IPS-15b (cell line): ENCODE data around the gene ALG1.
"Not testable (repeated sequence)": the region's sequence is repeated elsewhere in the genome, so short reads cannot be mapped to it uniquely, and the experiment has no call there.

ENCODE experiments used
- H3K27me3 ChIP-seq: one replicate; pipeline ENCODE4 v1.6.1; 2013; ENCODE audit warnings: low read length; ENCODE audit not compliant: control insufficient read depth, insufficient read depth
- H3K36me3 ChIP-seq: one replicate; pipeline ENCODE4 v1.6.1; 2013; ENCODE audit warnings: low read length; ENCODE audit not compliant: control insufficient read depth, insufficient read depth
- H3K4me1 ChIP-seq: one replicate; pipeline ENCODE4 v1.6.1; 2013; ENCODE audit warnings: mild to moderate bottlenecking, low read length; ENCODE audit not compliant: control insufficient read depth, insufficient read depth
- H3K4me3 ChIP-seq: one replicate; pipeline ENCODE4 v1.5.1; 2013; ENCODE audit warnings: low read depth, low read length
- H3K9ac ChIP-seq: one replicate; pipeline ENCODE4 v1.6.1; 2013; ENCODE audit warnings: low read depth, mild to moderate bottlenecking, low read length
- H3K9me3 ChIP-seq: one replicate; pipeline ENCODE4 v1.6.1; 2013; ENCODE audit warnings: mild to moderate bottlenecking, low read length; ENCODE audit not compliant: control insufficient read depth, insufficient read depth

ALG1 gene

DNA sequence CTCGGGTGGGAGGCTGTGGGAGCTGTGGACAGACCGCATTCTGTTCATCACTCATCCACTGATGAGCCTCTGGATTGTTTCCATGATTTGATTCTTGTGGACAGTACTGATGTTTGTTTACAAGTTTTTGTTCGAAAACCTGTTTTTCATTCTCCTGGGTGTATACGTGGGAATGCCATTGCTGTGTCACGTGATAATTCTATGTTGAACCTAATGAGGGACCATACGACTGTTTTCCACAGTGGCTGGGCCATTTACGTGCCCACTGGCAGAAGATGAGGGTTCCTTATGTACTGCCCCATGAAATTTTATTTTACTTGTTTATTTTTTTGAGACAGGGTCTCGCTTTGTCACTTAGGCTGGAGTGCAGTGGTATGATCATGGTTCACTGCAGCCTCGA lies 2.6 kb upstream of the ALG1 start:
- no peaks in the 10 kb centered on the region for H3K4me1 ChIP-seq
- no peaks in the 10 kb centered on the region for H3K9me3 ChIP-seq
- H3K9ac ChIP-seq: no peak overlapping the region
- no peak overlapping the region for H3K4me3 ChIP-seq
- no peaks in the 10 kb centered on the region for H3K27me3 ChIP-seq
- no peaks in the 10 kb centered on the region for H3K36me3 ChIP-seq

- H3K9ac ChIP-seq: no peak overlapping the region
- H3K4me1 ChIP-seq: no peaks in the 10 kb centered on the region
- no peaks in the 10 kb centered on the region for H3K27me3 ChIP-seq
- no peaks in the 10 kb centered on the region for H3K36me3 ChIP-seq
- H3K9me3 ChIP-seq: no peaks in the 10 kb centered on the region
- H3K4me3 ChIP-seq: no peak overlapping the region
These were observed 1.8 kb upstream of the ALG1 start for GRCh38 chr16:5069854-5070253.

GRCh38 chr16:5070431-5071186 lies 1.0 kb upstream of the ALG1 start:
- Histone ChIP-seq H3K36me3 (peaks cover 5% of the 10 kb centered on the region), H3K9me3 (no peaks in the 10 kb centered on the region), H3K4me1 (no peaks in the 10 kb centered on the region), H3K4me3 (no peak overlapping the region), H3K9ac (no peak overlapping the region), H3K27me3 (no peaks in the 10 kb centered on the region)

- H3K36me3 ChIP-seq: peaks cover 11% of the 10 kb centered on the region
- no peaks in the 10 kb centered on the region for H3K27me3 ChIP-seq
- H3K9ac ChIP-seq: no peak overlapping the region
- H3K9me3 ChIP-seq: no peaks in the 10 kb centered on the region
- H3K4me3 ChIP-seq: peak overlapping the region; percentile 88
- no peaks in the 10 kb centered on the region for H3K4me1 ChIP-seq
These were observed 332 bp upstream of the ALG1 start for GRCh38 chr16:5071341-5071680.

DNA sequence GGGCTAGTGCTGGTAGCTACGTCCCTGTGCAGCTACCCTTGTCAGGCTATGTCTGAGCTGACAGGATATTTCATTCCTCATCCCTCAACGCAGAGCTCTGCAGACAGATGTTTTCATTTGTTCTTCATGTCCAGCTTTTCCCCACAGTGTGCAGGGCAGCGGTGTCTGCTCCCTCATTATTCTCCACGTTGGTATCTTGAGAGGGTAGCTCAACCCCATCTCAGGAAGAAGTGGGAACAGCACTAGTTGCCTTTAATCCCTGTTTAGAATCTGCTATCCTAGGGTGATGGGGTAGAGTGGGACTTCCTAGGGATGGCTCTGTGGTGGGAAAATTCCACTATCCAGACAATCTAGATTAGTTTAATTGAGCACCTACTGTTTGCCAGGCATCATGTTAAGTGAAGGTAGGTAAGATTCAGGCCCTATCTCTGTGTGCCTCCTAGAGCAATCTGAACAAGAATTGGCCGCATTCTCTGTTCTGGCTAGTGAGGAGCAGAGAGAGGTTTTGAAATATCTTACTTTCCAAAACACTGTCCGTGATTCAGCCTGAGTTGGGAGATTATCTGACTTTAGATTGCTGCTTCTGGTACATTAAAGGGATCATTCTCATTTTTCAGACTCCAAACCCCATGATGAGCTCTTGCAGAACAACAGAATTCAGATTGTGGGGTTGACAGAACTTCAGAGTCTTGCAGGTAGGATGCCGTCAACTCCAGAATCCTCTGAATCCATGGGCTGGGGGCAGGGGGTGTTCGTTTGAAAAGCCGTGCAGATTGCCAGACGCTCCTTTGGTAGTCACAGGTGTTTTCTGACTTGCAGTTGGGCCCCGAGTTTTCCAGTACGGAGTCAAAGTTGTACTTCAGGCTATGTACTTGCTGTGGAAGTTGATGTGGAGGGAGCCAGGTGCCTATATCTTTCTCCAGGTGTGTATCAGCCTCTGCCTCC lies 963 bp downstream of the ALG1 start:
- Histone ChIP-seq H3K36me3 (peaks cover 15% of the 10 kb centered on the region), H3K4me3 (peak overlapping the region; percentile 88), H3K27me3 (no peaks in the 10 kb centered on the region), H3K9ac (peak overlapping the region; percentile 71), H3K9me3 (no peaks in the 10 kb centered on the region), H3K4me1 (no peaks in the 10 kb centered on the region)

DNA sequence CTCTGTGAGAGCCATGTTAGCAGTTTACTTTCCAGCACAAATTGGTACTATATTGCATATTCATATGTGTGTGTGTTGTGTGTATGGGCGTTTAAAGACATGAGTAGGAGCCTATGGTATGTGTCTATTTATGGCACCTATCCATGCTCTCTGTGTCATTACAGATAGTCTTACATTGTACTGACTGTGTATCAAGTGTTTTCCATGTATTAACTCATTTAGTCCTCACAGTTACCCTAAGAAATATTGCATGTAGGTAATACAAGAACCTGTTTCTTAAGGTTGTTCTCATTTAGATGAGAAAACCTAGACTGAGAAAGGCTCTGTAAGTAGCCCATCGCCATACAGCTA lies 1.6 kb downstream of the ALG1 start:
- peaks cover 18% of the 10 kb centered on the region for H3K36me3 ChIP-seq
- H3K9me3 ChIP-seq: no peaks in the 10 kb centered on the region
- H3K4me1 ChIP-seq: no peaks in the 10 kb centered on the region
- no peak overlapping the region for H3K4me3 ChIP-seq
- no peaks in the 10 kb centered on the region for H3K27me3 ChIP-seq
- no peak overlapping the region for H3K9ac ChIP-seq

DNA sequence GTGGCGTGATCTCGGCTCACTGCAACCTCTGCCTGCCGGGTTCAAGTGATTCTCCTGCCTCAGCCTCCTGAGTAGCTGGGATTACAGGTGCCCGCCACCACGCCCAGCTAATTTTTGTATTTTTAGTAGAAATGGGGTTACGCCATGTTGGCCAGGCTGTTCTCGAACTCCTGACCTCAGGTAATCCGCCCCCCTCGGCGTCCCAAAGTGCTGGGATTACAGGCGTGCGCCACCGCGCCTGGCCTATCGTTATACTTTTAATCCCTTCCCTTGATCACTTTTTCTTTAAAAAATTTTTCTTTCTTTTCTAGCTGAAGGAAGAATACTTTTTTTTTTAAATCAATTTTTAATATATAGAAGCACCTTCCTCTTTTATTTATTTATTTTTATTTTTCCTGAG lies 2.1 kb downstream of the ALG1 start:
- not testable (repeated sequence) for H3K9ac ChIP-seq, H3K4me1 ChIP-seq, H3K27me3 ChIP-seq

GRCh38 chr16:5075637-5076036 lies 4.0 kb downstream of the ALG1 start:
- peaks cover 23% of the 10 kb centered on the region for H3K36me3 ChIP-seq
- H3K4me3 ChIP-seq: no peak overlapping the region
- no peaks in the 10 kb centered on the region for H3K27me3 ChIP-seq
- H3K4me1 ChIP-seq: no peaks in the 10 kb centered on the region
- no peak overlapping the region for H3K9ac ChIP-seq
- no peaks in the 10 kb centered on the region for H3K9me3 ChIP-seq

More for the DNA sequence above, 2.1 kb downstream of the ALG1 start:
- not testable (repeated sequence) for H3K4me3 ChIP-seq, H3K9me3 ChIP-seq
- H3K36me3 ChIP-seq: peaks cover 23% of the 10 kb centered on the region

GRCh38 chr16:5077304-5077703 lies 5.7 kb downstream of the ALG1 start:
- H3K36me3 ChIP-seq: peaks cover 23% of the 10 kb centered on the region
- H3K4me3 ChIP-seq: no peak overlapping the region
- H3K27me3 ChIP-seq: no peaks in the 10 kb centered on the region
- H3K4me1 ChIP-seq: no peaks in the 10 kb centered on the region
- H3K9ac ChIP-seq: no peak overlapping the region
- H3K9me3 ChIP-seq: no peaks in the 10 kb centered on the region

- Histone ChIP-seq H3K4me1 (no peaks in the 10 kb centered on the region), H3K9me3 (no peaks in the 10 kb centered on the region), H3K36me3 (peaks cover 23% of the 10 kb centered on the region), H3K9ac (no peak overlapping the region), H3K27me3 (no peaks in the 10 kb centered on the region), H3K4me3 (no peak overlapping the region)
These were observed 7.0 kb downstream of the ALG1 start for GRCh38 chr16:5078626-5079025.

GRCh38 chr16:5080461-5080860 lies 8.8 kb downstream of the ALG1 start:
- not testable (repeated sequence) for H3K9ac ChIP-seq, H3K4me3 ChIP-seq, H3K4me1 ChIP-seq, H3K9me3 ChIP-seq, H3K27me3 ChIP-seq
- peaks cover 20% of the 10 kb centered on the region for H3K36me3 ChIP-seq

DNA sequence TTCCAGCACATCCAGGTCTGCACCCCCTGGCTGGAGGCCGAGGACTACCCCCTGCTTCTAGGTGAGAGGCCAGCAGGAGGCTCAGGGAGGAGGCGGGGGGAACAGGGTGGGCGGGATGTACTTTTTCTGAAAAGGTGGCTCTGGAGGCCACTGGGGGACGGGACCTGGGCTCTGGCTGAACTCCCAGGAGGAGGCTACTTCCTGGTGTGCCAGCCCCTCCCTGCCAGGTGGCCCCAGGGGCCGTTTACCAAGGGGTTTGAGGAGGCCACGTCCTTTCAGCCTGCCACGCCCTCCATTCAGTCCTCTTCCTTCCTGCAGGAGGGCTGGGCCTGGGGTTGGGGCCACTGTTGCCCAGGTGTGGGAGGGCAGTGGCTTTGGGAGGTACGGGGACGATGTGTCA lies 9.4 kb downstream of the ALG1 start:
- not testable (repeated sequence) for H3K4me3 ChIP-seq, H3K9ac ChIP-seq
- peaks cover 15% of the 10 kb centered on the region for H3K36me3 ChIP-seq

More for the DNA sequence above, 9.4 kb downstream of the ALG1 start:
- H3K9me3 ChIP-seq, H3K27me3 ChIP-seq, H3K4me1 ChIP-seq: not testable (repeated sequence)
